Neural progenitor cell (in vitro differentiated cells): ENCODE results near the gene RPH3AL. TPM values are rescaled to one million over a fixed set of nuclear protein-coding genes. Genes with fewer than 3 reads are reported as not detected.
"Not testable (repeated sequence)": the region's sequence is repeated elsewhere in the genome, so short reads cannot be mapped to it uniquely, and the experiment has no call there.

Experiments
- DNase-seq: peaks from one replicate; pipeline ENCODE4 v3.0.0-alpha.2; 2016; ENCODE audit warnings: low spot score
- H2AFZ ChIP-seq: fragments of 200-600 bp; sonication (generic); replicated peaks from 2 replicates; pipeline ENCODE4 v1.6.1; 2016; ENCODE audit warnings: antibody characterized with exemption
- H3F3A ChIP-seq: fragments of 200-600 bp; sonication (generic); 2 replicates; pipeline ENCODE4 v1.6.1; 2016; ENCODE audit warnings: antibody characterized with exemption, low read depth
- H3K27ac ChIP-seq: fragments of 200-600 bp; sonication (generic); 2 replicates; pipeline ENCODE4 v1.5.1; 2016; ENCODE audit warnings: mild to moderate bottlenecking
- H3K27me3 ChIP-seq: fragments of 200-600 bp; sonication (generic); 2 replicates; pipeline ENCODE4 v1.6.1; 2016; ENCODE audit warnings: mild to moderate bottlenecking, moderate library complexity
- H3K36me3 ChIP-seq: fragments of 200-600 bp; sonication (generic); 2 replicates; pipeline ENCODE4 v1.5.1; 2016
- H3K4me1 ChIP-seq: fragments of 200-600 bp; sonication (generic); 2 replicates; pipeline ENCODE4 v1.6.1; 2016; ENCODE audit warnings: mixed run types
- H3K4me2 ChIP-seq: fragments of 200-600 bp; sonication (generic); 2 replicates; pipeline ENCODE4 v1.6.1; 2016
- H3K4me3 ChIP-seq: fragments of 200-600 bp; sonication (generic); 2 replicates; pipeline ENCODE4 v1.5.1; 2016
- H3K79me2 ChIP-seq: fragments of 200-600 bp; sonication (generic); 2 replicates; pipeline ENCODE4 v1.6.1; 2016; ENCODE audit warnings: low read depth
- H3K9ac ChIP-seq: fragments of 200-600 bp; sonication (generic); 2 replicates; pipeline ENCODE4 v1.6.1; 2016
- H3K9me3 ChIP-seq: fragments of 200-600 bp; sonication (generic); 2 replicates; pipeline ENCODE4 v1.5.1; 2016; ENCODE audit warnings: low read depth
- H4K20me1 ChIP-seq: fragments of 200-600 bp; sonication (generic); 2 replicates; pipeline ENCODE4 v1.6.1; 2016; ENCODE audit warnings: low read depth
- H3K27ac Mint-ChIP-seq: 3 replicates; pipeline ENCODE4 v1.8.0; 2021; ENCODE audit warnings: mixed read lengths
- H3K27me3 Mint-ChIP-seq: 2 replicates; pipeline ENCODE4 v1.8.0; 2022; ENCODE audit warnings: low read depth, mild to moderate bottlenecking, inconsistent platforms, moderate library complexity, mixed read lengths; ENCODE audit not compliant: insufficient read depth
- H3K36me3 Mint-ChIP-seq: 3 replicates; pipeline ENCODE4 v1.8.0; 2021; ENCODE audit warnings: mixed read lengths
- H3K4me1 Mint-ChIP-seq: 3 replicates; pipeline ENCODE4 v1.8.0; 2021; ENCODE audit warnings: mixed read lengths
- H3K4me3 Mint-ChIP-seq: 3 replicates; pipeline ENCODE4 v1.8.0; 2021; ENCODE audit warnings: mild to moderate bottlenecking, moderate library complexity, mixed read lengths
- H3K9me3 Mint-ChIP-seq: 3 replicates; pipeline ENCODE4 v1.8.0; 2020; ENCODE audit warnings: mixed read lengths
- CTCF ChIP-seq: fragments of 200-600 bp; sonication (generic); IDR thresholded peaks from 2 replicates; pipeline ENCODE4 v1.5.1; 2017; ENCODE audit warnings: antibody characterized with exemption, mild to moderate bottlenecking
- EZH2 ChIP-seq: fragments of 200-600 bp; sonication (generic); IDR thresholded peaks from 2 replicates; pipeline ENCODE4 v1.6.1; 2017; ENCODE audit warnings: antibody characterized with exemption, mild to moderate bottlenecking, moderate library complexity
- EZH2phosphoT487 ChIP-seq: fragments of 200-600 bp; sonication (generic); IDR thresholded peaks from 2 replicates; pipeline ENCODE4 v1.6.1; 2017; ENCODE audit warnings: antibody characterized with exemption
- total RNA-seq: library from RNA; depleted of rRNA; stranded (reverse); fragments of >200 nt; gene quantifications from 2 replicates; pipeline ENCODE4 v1.2.3, GENCODE V29; 2015; ENCODE audit warnings: low replicate concordance

The RPH3AL gene
- total RNA-seq, 1 donor from 2014 or later, result 7.5 TPM

DNA sequence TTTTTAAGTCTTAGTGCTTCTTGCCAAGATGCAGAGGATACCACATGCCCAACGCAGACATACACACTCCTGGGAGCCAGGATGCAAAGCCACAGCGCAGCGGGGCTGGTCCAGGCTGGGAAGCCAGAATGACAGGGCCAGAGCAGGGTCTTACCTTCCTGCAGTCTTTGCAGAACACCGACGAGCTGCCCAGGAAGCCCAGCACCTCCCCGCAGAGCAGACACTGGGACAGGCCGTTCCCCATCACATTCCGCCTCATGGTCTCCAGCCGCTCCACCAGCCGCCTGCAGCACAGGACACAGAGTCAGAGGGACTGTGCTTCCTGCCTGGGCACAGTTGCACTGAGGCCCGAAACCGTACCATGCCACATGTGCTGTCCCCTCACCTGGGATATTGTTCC lies 33.3 kb downstream of the RPH3AL start:
- peaks cover 18% of the 10 kb centered on the region for H3K27me3 Mint-ChIP-seq
- Histone ChIP-seq H3K4me1 (peaks cover 26% of the 10 kb centered on the region), H3K27ac (no peak overlapping the region), H3K9me3 (no peaks in the 10 kb centered on the region), H2AFZ (no peak overlapping the region), H3K9ac (no peak overlapping the region), H3F3A (peaks cover 6% of the 10 kb centered on the region), H3K79me2 (no peaks in the 10 kb centered on the region), H3K36me3 (no peaks in the 10 kb centered on the region), H3K4me2 (no peak overlapping the region), H3K4me3 (no peak overlapping the region), H4K20me1 (peaks cover 5% of the 10 kb centered on the region), H3K27me3 (no peaks in the 10 kb centered on the region)
- peaks cover 22% of the 10 kb centered on the region for H3K4me1 Mint-ChIP-seq
- no peak for DNase-seq
- no peak overlapping the region for H3K27ac Mint-ChIP-seq
- H3K36me3 Mint-ChIP-seq, result peaks cover 11% of the 10 kb centered on the region
- H3K9me3 Mint-ChIP-seq, result peaks cover 37% of the 10 kb centered on the region
- TF ChIP-seq EZH2phosphoT487 (no peak), CTCF (no peak), EZH2 (no peak)
- H3K4me3 Mint-ChIP-seq, result no peak overlapping the region

DNA sequence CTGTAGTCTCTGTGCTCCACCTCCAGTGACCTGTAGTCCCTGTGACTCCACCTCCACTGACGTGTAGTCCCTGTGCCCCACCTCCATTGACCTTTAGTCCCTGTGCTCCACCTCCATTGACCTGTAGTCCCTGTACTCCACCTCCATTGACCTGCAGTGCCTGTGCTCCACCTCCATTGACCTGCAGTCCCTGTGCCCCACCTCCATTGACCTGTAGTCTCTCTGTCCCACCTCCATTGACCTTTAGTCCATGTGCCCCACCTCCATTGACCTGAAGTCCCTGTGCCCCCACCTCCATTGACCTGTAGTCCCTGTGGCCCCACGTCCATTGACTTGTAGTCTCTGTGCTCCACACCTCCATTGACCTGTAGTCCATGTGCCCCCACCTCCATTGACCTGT lies 35.5 kb downstream of the RPH3AL start:
- not testable (repeated sequence) for H3K27ac ChIP-seq, H3K36me3 ChIP-seq, DNase-seq, H2AFZ ChIP-seq, H4K20me1 ChIP-seq, H3K9me3 ChIP-seq, H3F3A ChIP-seq, H3K9ac ChIP-seq, H3K27me3 ChIP-seq, H3K79me2 ChIP-seq, H3K4me2 ChIP-seq, H3K4me3 ChIP-seq, H3K4me3 Mint-ChIP-seq
- H3K4me1 Mint-ChIP-seq, result peaks cover 20% of the 10 kb centered on the region
- peak overlapping the region; percentile 39 for H3K27ac Mint-ChIP-seq
- peaks cover 24% of the 10 kb centered on the region for H3K27me3 Mint-ChIP-seq
- H3K9me3 Mint-ChIP-seq, result peaks cover 37% of the 10 kb centered on the region
- peaks cover 20% of the 10 kb centered on the region for H3K4me1 ChIP-seq
- peaks cover 11% of the 10 kb centered on the region for H3K36me3 Mint-ChIP-seq

- not testable (repeated sequence) for H3K27ac Mint-ChIP-seq, H2AFZ ChIP-seq, H3K27ac ChIP-seq, H3K27me3 ChIP-seq, H3K4me3 ChIP-seq, H3K9me3 ChIP-seq, H3K36me3 ChIP-seq, H3K9ac ChIP-seq, H4K20me1 ChIP-seq, H3F3A ChIP-seq, H3K79me2 ChIP-seq, DNase-seq, H3K4me2 ChIP-seq
- peaks cover 37% of the 10 kb centered on the region for H3K9me3 Mint-ChIP-seq
- H3K36me3 Mint-ChIP-seq, result peaks cover 11% of the 10 kb centered on the region
- H3K4me1 Mint-ChIP-seq, result peaks cover 24% of the 10 kb centered on the region
- peaks cover 22% of the 10 kb centered on the region for H3K4me1 ChIP-seq
- peaks cover 23% of the 10 kb centered on the region for H3K27me3 Mint-ChIP-seq
- H3K4me3 Mint-ChIP-seq, result peak overlapping the region; percentile 2
Measured at GRCh38 chr17:315399-315798, 37.2 kb downstream of the RPH3AL start.

DNA sequence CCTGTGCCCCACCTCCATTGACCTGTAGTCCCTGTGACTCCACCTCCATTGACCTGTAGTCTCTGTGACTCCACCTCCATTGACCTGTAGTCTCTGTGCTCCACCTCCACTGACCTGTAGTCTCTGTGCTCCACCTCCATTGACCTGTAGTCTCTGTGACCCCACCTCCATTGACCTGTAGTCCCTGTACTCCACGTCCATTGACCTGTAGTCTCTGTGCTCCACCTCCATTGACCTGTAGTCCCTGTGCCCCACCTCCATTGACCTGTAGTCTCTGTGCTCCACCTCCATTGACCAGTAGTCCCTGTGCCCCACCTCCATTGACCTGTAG lies 38.0 kb downstream of the RPH3AL start:
- not testable (repeated sequence) for DNase-seq, H3K4me2 ChIP-seq, H3K27ac ChIP-seq, H3K79me2 ChIP-seq, H2AFZ ChIP-seq, H3K27ac Mint-ChIP-seq, H3K4me3 Mint-ChIP-seq, H3K9me3 ChIP-seq, H3K4me3 ChIP-seq, H4K20me1 ChIP-seq, H3K36me3 ChIP-seq, H3K9ac ChIP-seq, H3K27me3 ChIP-seq
- H3K4me1 ChIP-seq, result peaks cover 28% of the 10 kb centered on the region
- peaks cover 22% of the 10 kb centered on the region for H3K27me3 Mint-ChIP-seq
- H3K4me1 Mint-ChIP-seq, result peaks cover 31% of the 10 kb centered on the region
- H3F3A ChIP-seq, result peaks cover 18% of the 10 kb centered on the region
- H3K36me3 Mint-ChIP-seq, result peaks cover 11% of the 10 kb centered on the region
- H3K9me3 Mint-ChIP-seq, result peaks cover 37% of the 10 kb centered on the region

DNA sequence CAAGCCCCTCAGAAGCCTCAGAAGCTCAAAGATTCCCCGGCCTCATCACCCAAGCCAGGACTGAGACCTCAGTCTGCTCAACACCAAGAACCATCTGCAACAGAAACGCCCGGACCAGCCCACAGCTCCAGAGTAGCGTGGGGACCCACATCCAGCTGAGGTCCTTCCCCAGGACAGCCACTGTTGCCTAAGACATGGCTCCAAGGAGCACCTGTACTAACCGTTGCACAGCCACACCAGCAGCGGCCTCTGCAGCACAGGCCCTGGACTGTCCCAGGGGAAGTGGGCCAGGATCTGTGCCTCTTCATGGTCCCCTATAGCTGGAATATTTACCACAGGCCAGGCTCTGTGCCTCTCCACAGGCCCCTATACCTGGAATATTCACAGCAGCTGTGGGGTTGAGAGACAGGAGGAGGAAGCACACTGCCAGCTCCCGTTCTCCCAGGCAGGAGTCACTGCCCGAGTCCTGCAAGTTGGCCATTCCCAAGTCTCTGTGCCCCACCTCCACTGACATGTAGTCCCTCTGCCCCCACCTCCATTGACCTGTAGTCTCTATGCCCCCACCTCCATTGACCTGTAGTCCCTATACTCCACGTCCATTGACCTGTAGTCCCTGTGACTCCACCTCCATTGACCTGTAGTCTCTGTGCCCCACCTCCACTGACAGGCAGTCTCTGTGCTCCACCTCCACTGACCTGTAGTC lies 38.5 kb downstream of the RPH3AL start:
- Histone ChIP-seq H3K36me3 (no peaks in the 10 kb centered on the region), H3K4me2 (no peak overlapping the region), H3K79me2 (no peaks in the 10 kb centered on the region), H4K20me1 (peaks cover 7% of the 10 kb centered on the region), H2AFZ (no peak overlapping the region), H3K4me3 (no peak overlapping the region), H3K9me3 (no peaks in the 10 kb centered on the region), H3K4me1 (peaks cover 32% of the 10 kb centered on the region), H3F3A (peaks cover 19% of the 10 kb centered on the region), H3K27ac (no peak overlapping the region), H3K9ac (no peak overlapping the region), H3K27me3 (no peaks in the 10 kb centered on the region)
- Mint-ChIP-seq H3K27ac (no peak overlapping the region), H3K27me3 (peaks cover 19% of the 10 kb centered on the region), H3K4me1 (peaks cover 31% of the 10 kb centered on the region), H3K9me3 (peaks cover 37% of the 10 kb centered on the region), H3K4me3 (no peak overlapping the region), H3K36me3 (peaks cover 11% of the 10 kb centered on the region)
- TF ChIP-seq EZH2phosphoT487, result no peak
- TF ChIP-seq EZH2, result no peak
- TF ChIP-seq CTCF, result no peak
- no peak for DNase-seq
